ENCODE measurements around the gene CACYBP. TPM values are rescaled to one million over a fixed set of nuclear protein-coding genes. Genes with fewer than 3 reads are reported as not detected.

Gene CACYBP
- total RNA-seq, 1 donor from 2014 or later = 90.9 TPM

DNA sequence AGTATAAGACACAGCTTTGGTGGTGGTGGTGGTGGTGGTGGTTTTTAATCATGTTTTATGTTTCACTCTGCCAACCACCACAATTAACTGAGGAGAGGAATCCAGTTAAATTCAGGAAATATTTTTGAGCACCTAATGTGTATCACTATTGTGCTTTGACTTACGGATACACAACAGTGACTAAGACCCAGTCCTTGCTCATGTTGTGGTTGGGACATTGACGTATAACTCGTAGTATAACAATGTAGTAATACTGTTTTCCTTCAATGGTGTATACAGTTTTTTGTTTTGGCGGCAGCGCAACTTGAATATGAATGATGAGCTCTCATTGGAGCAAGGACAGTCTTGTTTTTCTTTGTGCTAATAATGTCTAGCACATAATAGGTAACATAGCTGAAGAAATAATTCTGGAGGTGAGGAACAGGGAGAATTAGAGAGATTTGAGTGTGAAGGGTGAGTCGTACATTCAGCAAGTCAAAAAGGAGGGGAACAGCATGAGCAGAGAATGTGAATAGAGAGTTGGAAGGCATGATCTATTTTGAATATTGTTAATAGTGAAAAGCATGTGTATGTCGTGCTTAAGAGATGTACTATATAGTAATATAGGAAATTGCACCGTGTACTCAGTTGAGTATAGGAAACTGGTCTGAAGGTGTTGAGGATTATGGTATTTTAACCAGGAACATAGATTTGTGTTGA lies 5.5 kb downstream of the CACYBP start:
- no peak overlapping the region for H3K27ac Mint-ChIP-seq
- no peak overlapping the region for H3K4me3 Mint-ChIP-seq
- ChIA-PET POLR2A (interaction anchor here (0.7 to 1.4 kb wide), 2 partner anchors 18 to 929 kb away, joined by 3 to 5 read pairs; partner anchors contain the start of gene MRPS14), CTCF (no interaction called here)
- no peak for ATAC-seq (ENCODE audit: low read depth)
- H3K9me3 Mint-ChIP-seq = no peaks in the 10 kb centered on the region
- no peak for DNase-seq
- H3K27me3 Mint-ChIP-seq = no peaks in the 10 kb centered on the region
- TF ChIP-seq, protein P1, sequence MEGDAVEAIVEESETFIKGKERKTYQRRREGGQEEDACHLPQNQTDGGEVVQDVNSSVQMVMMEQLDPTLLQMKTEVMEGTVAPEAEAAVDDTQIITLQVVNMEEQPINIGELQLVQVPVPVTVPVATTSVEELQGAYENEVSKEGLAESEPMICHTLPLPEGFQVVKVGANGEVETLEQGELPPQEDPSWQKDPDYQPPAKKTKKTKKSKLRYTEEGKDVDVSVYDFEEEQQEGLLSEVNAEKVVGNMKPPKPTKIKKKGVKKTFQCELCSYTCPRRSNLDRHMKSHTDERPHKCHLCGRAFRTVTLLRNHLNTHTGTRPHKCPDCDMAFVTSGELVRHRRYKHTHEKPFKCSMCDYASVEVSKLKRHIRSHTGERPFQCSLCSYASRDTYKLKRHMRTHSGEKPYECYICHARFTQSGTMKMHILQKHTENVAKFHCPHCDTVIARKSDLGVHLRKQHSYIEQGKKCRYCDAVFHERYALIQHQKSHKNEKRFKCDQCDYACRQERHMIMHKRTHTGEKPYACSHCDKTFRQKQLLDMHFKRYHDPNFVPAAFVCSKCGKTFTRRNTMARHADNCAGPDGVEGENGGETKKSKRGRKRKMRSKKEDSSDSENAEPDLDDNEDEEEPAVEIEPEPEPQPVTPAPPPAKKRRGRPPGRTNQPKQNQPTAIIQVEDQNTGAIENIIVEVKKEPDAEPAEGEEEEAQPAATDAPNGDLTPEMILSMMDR (IDR thresholded peaks at IDR 0.05) = no peak
- intact Hi-C loops (cut with micrococcal nuclease) = no loop called here
- H3K36me3 Mint-ChIP-seq (ENCODE audit: low read depth) = peaks cover 60% of the 10 kb centered on the region
- H3K4me1 Mint-ChIP-seq = peaks cover 37% of the 10 kb centered on the region

- Mint-ChIP-seq H3K4me3 (no peak overlapping the region), H3K27me3 (no peaks in the 10 kb centered on the region), H3K36me3 (ENCODE audit: low read depth) (peaks cover 81% of the 10 kb centered on the region), H3K9me3 (no peaks in the 10 kb centered on the region), H3K4me1 (peaks cover 10% of the 10 kb centered on the region), H3K27ac (peak overlapping the region; percentile 1)
- no peak for DNase-seq
- POLR2A ChIA-PET = interaction anchor here (0.7 to 1.8 kb wide), 2 partner anchors 9 to 10 kb away, joined by 5 read pairs; partner anchors contain the start of gene CACYBP
- TF ChIP-seq, protein P1 (IDR thresholded peaks at IDR 0.05) = no peak
- ATAC-seq (ENCODE audit: low read depth) = no peak
- CTCF ChIA-PET = no interaction called here
- intact Hi-C loops (cut with micrococcal nuclease) = no loop called here
Observed at GRCh38 chr1:175009532-175009931, 9.8 kb downstream of the CACYBP start.

DNA sequence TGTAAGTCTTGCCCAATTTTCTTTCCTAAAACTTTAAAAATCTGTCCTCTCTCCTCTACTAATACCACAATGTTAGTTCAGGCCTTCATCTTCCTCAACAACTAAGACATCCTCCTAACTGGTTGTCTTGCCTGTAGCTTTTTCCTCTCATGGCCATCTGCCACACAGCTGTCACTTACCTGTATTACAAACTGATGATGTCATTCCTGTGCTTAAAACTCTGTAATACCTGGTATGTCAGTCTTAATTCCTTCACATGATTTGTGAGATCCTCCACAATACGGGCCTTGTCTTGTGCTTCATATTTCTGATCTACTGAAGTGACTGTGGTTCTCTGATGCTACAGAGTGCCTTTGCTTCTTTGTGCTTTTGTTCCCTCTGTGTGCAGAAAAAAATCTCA lies 13.7 kb downstream of the CACYBP start:
- intact Hi-C loops (cut with micrococcal nuclease) = no loop called here
- no peak overlapping the region for H3K4me3 Mint-ChIP-seq
- peaks cover 8% of the 10 kb centered on the region for H3K4me1 Mint-ChIP-seq
- no peaks in the 10 kb centered on the region for H3K9me3 Mint-ChIP-seq
- ATAC-seq (ENCODE audit: low read depth) = no peak
- TF ChIP-seq, protein P1 (IDR thresholded peaks at IDR 0.05) = no peak
- no peaks in the 10 kb centered on the region for H3K27me3 Mint-ChIP-seq
- H3K27ac Mint-ChIP-seq = no peak overlapping the region
- POLR2A ChIA-PET = interaction anchor here (2.1 kb wide), 1 partner anchor 10 kb away, joined by 11 read pairs; the partner anchor contains the start of gene MRPS14
- CTCF ChIA-PET = no interaction called here
- peaks cover 87% of the 10 kb centered on the region for H3K36me3 Mint-ChIP-seq (ENCODE audit: low read depth)
- no peak for DNase-seq

DNA sequence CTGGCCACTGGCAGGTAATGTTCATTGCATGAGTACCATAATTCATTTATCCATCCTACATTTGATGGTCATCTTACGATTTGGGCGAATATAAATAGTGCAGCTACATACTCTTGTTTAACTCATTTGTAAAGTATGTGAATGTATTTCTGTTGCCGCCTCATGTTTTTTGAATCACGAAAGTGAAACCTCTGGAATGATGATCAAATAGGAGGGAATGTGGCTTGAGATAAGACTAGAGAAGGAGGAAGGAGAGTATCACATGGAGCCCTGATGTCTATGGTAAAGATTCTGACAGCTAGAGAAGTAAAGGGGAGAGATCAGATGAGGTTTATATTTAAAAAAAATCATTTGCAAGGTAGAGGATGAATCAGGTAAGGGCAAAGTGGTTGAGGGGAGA lies 15.5 kb downstream of the CACYBP start:
- intact Hi-C loops (cut with micrococcal nuclease) = no loop called here
- Mint-ChIP-seq H3K27me3 (no peaks in the 10 kb centered on the region), H3K9me3 (no peaks in the 10 kb centered on the region), H3K4me3 (no peak overlapping the region), H3K4me1 (peaks cover 6% of the 10 kb centered on the region), H3K36me3 (ENCODE audit: low read depth) (peaks cover 81% of the 10 kb centered on the region), H3K27ac (no peak overlapping the region)
- ChIA-PET POLR2A (interaction anchor here (1.6 to 2.1 kb wide), 2 partner anchors 8 to 14 kb away, joined by 4 to 11 read pairs; partner anchors contain the start of gene MRPS14), CTCF (interaction anchor here (1.1 kb wide), 1 partner anchor 110 kb away, joined by 6 read pairs; no protein-coding TSS in a partner anchor)
- TF ChIP-seq, protein P1 (IDR thresholded peaks at IDR 0.05) = no peak
- no peak for DNase-seq
- no peak for ATAC-seq (ENCODE audit: low read depth)

DNA sequence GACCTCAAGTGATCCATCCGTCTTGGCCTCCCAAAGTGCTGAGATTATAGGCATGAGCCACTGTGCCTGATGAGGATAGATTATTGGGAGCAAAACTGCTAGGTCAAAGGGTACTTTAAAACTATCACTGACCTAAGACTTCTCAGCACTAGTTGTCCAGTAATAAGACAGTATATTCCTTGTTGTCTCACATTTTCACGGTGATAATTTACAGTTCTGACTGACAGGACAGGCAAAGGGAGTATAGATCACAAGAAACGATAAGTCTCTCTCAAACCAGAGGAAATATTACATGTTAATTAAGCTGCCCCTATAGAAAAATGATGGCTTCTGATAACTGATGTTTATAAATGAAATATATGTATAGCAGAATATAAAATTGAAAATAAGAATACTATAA lies 19.8 kb downstream of the CACYBP start:
- Mint-ChIP-seq H3K4me1 (peaks cover 28% of the 10 kb centered on the region), H3K36me3 (ENCODE audit: low read depth) (peaks cover 59% of the 10 kb centered on the region), H3K4me3 (no peak overlapping the region), H3K9me3 (peaks cover under 1% of the 10 kb centered on the region), H3K27ac (no peak overlapping the region), H3K27me3 (no peaks in the 10 kb centered on the region)
- TF ChIP-seq, protein P1 (IDR thresholded peaks at IDR 0.05) = no peak
- ChIA-PET POLR2A (interaction anchor here (2.3 kb wide), 1 partner anchor 20 kb away, joined by 8 read pairs; the partner anchor contains the start of gene CACYBP), CTCF (no interaction called here)
- intact Hi-C loops (cut with micrococcal nuclease) = no loop called here
- ATAC-seq (ENCODE audit: low read depth) (no peak), DNase-seq (no peak)
